Ovary (tissue), 9 donors: ENCODE measurements around the gene SLU7. TPM values are rescaled to one million over a fixed set of nuclear protein-coding genes. Genes with fewer than 3 reads are reported as not detected.

Experiments
- DNase-seq, 5 donors: peaks; one replicate each; pipeline ENCODE4 v3.0.0-alpha.2; 2019 to 2020
- H3K27ac ChIP-seq, 2 donors: fragments of 200-600 bp; one replicate each; pipeline versions ENCODE4 v1.5.1 to v1.8.0; 2019 to 2022
- H3K27me3 ChIP-seq: fragments of 200-600 bp; one replicate; pipeline ENCODE4 v1.8.0; 2022
- H3K36me3 ChIP-seq: fragments of 200-600 bp; sonication (generic); one replicate; pipeline ENCODE4 v1.5.1; 2019
- H3K4me1 ChIP-seq: one replicate; pipeline ENCODE4 v1.8.1; 2013; ENCODE audit warnings: mild to moderate bottlenecking, moderate library complexity; ENCODE audit not compliant: insufficient read depth
- H3K4me3 ChIP-seq: fragments of 200-600 bp; sonication (generic); one replicate; pipeline ENCODE4 v1.5.1; 2017
- H3K9me3 ChIP-seq, 2 donors: fragments of 200-600 bp in 1 of 2; sonication (generic) in 1 of 2; one replicate each; pipeline versions ENCODE4 v1.5.1 to v1.8.1; 2013 to 2019; ENCODE audit warnings: mild to moderate bottlenecking in 1 of 2, moderate library complexity in 1 of 2
- EP300 ChIP-seq: sonication (generic); formaldehyde crosslinking; IDR thresholded peaks from one replicate; pipeline ENCODE4 v1.6.1; 2017; ENCODE audit warnings: antibody characterized with exemption
- POLR2A ChIP-seq: fragments of 450-650 bp; IDR thresholded peaks from one replicate; pipeline ENCODE4 v1.6.1; 2017; ENCODE audit warnings: antibody characterized with exemption, mild to moderate bottlenecking, moderate library complexity
- WGBS, 3 donors: extraction: QIAGEN DNeasy Blood & Tissue Kit in 1 of 3; methylation state at CpG; one replicate each; pipeline versions ENCODE4 v1.1.5 to v1.1.7; 2013 to 2017; 5-methylcytosine and 5-hydroxymethylcytosine counted together
- intact Hi-C, 4 donors: fragments of 100-400 bp; cut with DNase I; formaldehyde crosslinking; loops; one replicate each; pipeline versions ENCODE4 v1.11.0 to v1.15.1; 2022 to 2023
- polyA plus RNA-seq, 2 donors: library from polyadenylated mRNA; stranded (reverse); fragments of 200-250 nt in 1 of 2; fragments of 350-450 nt in 1 of 2; fragmentation: Illumina TruSeq in 1 of 2; extraction: RNeasy Lipid Tissue Mini Kit (QIAGEN cat#74804) in 1 of 2; gene quantifications; one replicate each; pipeline ENCODE4 v1.2.3, GENCODE V29; 2013 to 2014
- total RNA-seq, 7 donors: library from RNA; depleted of rRNA in 2 of 7; stranded (reverse); fragments of >200 nt in 2 of 7; fragmentation: NEBNext Ultra II Directional in 3 of 7; extraction: Animal tissue kit (Norgen Biotek cat#: 25700) in 3 of 7; gene quantifications; one replicate each; pipeline versions ENCODE4 v1.1.0 to v1.2.4, GENCODE V29; 2016 to 2023
- TF ChIP-seq, protein P1 (sequence below), 3 donors: fragments of 450-650 bp in 2 of 3; fragments of 200-600 bp in 1 of 3; IDR thresholded peaks; one replicate each; pipeline versions ENCODE4 v1.5.1 to v1.8.0; 2016 to 2022; ENCODE audit warnings: antibody characterized with exemption in 3 of 3, mild to moderate bottlenecking in 1 of 3
- donor health status: DM: no; HTN: no; CAD: no; lungs with moderate emphysema.
- donor health status: DM: no; HTN: no; CAD: no.
- donor health status: Bipolar disorder and iron deficiency.
- donor health status: DM: yes; HTN: yes; CAD: no.
- donor health status: DM: no; HTN: no; CAD: no.
- donor health status: DM: yes; HTN: yes; CAD: no.

The SLU7 gene
- total and polyA plus RNA-seq, 9 donors, result 25.8 to 53.7 (median 32.5) TPM

DNA sequence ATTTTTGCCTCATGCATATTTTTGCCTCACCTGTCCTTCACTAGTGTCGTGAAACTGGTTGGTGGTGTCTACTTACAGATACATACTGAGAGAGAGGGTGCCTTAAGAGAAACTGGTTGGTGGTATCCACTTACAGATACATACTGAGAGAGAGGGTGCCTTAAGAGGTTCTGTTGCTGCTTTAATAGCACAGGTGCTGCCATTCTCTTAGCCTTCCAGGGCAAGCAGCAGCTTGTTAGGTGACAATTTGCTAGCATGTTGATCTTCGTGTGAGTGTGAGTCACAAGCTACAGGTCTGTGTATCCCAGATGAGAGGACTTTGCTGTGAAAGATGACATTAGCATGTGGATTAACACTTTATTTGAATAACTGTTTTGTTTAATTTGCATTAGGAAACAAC is 4.2 kb upstream of the SLU7 start:
- WGBS, 3 donors, result 42 to 63% (median 46%) methylated on average over 2 of the region's 2 CpGs
- H3K27ac ChIP-seq, result no peak overlapping the region

DNA sequence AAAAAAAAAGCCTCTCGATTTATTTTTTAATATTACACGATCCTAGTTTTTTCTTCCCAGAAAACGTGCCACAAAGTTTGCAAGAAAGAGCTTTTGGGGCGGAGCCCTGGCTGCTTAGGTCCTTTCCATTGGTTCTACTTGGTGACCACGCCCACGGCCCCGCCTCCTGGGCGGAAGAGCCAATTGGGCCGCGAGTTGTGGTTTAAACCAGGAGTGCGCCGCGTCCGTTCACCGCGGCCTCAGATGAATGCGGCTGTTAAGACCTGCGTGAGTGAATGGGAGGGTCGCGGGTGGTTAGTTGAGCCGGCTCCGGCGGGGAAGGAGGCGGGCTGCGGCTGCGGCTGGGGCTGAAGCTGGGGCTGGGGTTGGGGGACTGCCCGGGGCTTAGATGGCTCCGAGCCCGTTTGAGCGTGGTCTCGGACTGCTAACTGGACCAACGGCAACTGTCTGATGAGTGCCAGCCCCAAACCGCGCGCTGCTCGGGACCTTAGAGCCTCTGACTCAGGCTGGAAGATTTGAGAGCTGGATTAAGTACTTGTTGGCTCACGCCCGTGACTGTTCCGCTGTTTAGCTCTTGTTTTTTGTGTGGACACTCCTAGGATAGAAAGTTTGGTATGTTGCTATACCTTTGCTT is 2.9 kb upstream of the SLU7 start, which contains the start of gene PTTG1:
PTTG1 (plus strand) TSS at position 231 of the 634 bp plus-strand sequence. CDS start 458 bp downstream, outside the sequence.
- H3K9me3 ChIP-seq, result no peaks in the 10 kb centered on the region
- H3K36me3 ChIP-seq, result no peaks in the 10 kb centered on the region
- H3K4me1 ChIP-seq, result peaks cover 8% of the 10 kb centered on the region
- H3K4me3 ChIP-seq, result peak within 1 kb of the TSS; percentile 52
- DNase-seq, result peak; percentile 89 to 97 (median 96)
- TF ChIP-seq EP300 (no peak), POLR2A (no peak)
- TF ChIP-seq, protein P1, sequence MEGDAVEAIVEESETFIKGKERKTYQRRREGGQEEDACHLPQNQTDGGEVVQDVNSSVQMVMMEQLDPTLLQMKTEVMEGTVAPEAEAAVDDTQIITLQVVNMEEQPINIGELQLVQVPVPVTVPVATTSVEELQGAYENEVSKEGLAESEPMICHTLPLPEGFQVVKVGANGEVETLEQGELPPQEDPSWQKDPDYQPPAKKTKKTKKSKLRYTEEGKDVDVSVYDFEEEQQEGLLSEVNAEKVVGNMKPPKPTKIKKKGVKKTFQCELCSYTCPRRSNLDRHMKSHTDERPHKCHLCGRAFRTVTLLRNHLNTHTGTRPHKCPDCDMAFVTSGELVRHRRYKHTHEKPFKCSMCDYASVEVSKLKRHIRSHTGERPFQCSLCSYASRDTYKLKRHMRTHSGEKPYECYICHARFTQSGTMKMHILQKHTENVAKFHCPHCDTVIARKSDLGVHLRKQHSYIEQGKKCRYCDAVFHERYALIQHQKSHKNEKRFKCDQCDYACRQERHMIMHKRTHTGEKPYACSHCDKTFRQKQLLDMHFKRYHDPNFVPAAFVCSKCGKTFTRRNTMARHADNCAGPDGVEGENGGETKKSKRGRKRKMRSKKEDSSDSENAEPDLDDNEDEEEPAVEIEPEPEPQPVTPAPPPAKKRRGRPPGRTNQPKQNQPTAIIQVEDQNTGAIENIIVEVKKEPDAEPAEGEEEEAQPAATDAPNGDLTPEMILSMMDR (IDR thresholded peaks at IDR 0.05), result no peak
- intact Hi-C loops, result no loop called here
- peak within 1 kb of the TSS in 1 of 2 donors; percentile 59 for H3K27ac ChIP-seq
- H3K27me3 ChIP-seq, result no peaks in the 10 kb centered on the region
- 0 to 1% (median 1%) methylated on average over 39 of the region's 39 CpGs for WGBS, 3 donors

More for the DNA sequence above, 4.2 kb upstream of the SLU7 start:
- no peaks in the 10 kb centered on the region for H3K9me3 ChIP-seq
- H3K27me3 ChIP-seq, result no peaks in the 10 kb centered on the region
- H3K4me1 ChIP-seq, result peaks cover under 1% of the 10 kb centered on the region
- intact Hi-C loops, result no loop called here
- H3K36me3 ChIP-seq, result no peaks in the 10 kb centered on the region
- no peak overlapping the region for H3K4me3 ChIP-seq
- DNase-seq, result no peak
- TF ChIP-seq, protein P1 (IDR thresholded peaks at IDR 0.05), result no peak
- TF ChIP-seq POLR2A, result no peak

GRCh38 chr5:160420331-160420610 is 1.4 kb upstream of the SLU7 start:
- H3K27ac ChIP-seq, result no peak overlapping the region
- peaks cover 10% of the 10 kb centered on the region for H3K4me1 ChIP-seq
- no peaks in the 10 kb centered on the region for H3K27me3 ChIP-seq
- no peak for DNase-seq
- no peaks in the 10 kb centered on the region for H3K9me3 ChIP-seq
- no peaks in the 10 kb centered on the region for H3K36me3 ChIP-seq
- TF ChIP-seq EP300 (no peak), POLR2A (no peak)
- TF ChIP-seq, protein P1 (IDR thresholded peaks at IDR 0.05), result no peak
- no peak overlapping the region for H3K4me3 ChIP-seq
- intact Hi-C loops, result no loop called here

DNA sequence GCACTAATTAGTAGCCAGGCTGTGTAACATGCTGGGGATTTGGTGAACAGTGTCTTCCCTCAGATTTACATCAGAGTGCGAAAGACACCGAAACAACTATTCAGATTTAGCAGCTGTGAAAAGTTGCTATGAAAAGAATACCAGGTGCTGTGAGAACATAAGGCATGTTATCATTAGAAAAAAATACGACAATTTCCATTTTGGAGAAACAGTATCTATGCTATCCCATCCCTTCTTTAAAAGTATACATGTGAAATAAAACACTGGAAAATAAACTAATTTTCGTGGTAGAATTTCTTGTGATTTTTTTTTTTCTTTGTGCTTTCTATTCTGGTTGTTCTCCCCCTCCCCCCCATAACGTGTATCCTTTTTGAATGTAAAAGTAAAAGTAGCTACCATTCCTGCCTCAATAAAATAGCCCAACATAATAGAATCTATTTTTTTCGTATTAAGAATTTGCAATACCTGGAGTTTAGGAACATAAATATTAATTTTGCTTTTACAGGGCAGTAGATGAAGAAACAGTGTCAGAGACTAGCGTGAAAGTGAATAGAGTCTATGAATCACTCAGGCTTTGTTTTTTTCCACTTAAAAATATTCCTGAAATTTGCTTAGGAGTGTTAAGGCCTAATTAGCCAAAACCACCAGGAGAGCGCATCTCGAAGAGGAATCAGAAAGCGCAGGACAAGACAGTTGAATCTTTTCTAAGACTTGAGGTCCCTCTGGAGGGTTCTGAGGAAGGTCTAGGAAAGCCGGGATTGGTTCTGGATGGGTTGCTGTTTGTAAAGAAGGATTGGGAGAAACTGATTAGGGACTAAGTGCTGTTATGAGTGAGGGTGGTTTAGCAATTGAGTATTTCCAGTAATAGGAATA is 813 bp upstream of the SLU7 start:
- peak overlapping the region; percentile 96 for H3K4me3 ChIP-seq
- no peaks in the 10 kb centered on the region for H3K9me3 ChIP-seq
- no peak for TF ChIP-seq EP300
- TF ChIP-seq, protein P1 (IDR thresholded peaks at IDR 0.05), result no peak
- intact Hi-C loops, result no loop called here
- 32 to 37% (median 34%) methylated on average over 11 of the region's 11 CpGs for WGBS, 3 donors
- DNase-seq, result no peak
- H3K27me3 ChIP-seq, result no peaks in the 10 kb centered on the region
- peaks cover 11% of the 10 kb centered on the region for H3K4me1 ChIP-seq
- no peaks in the 10 kb centered on the region for H3K36me3 ChIP-seq
- H3K27ac ChIP-seq, result peak overlapping the region; percentile 23 to 76
